GM18498 (cell line): ENCODE data around the gene PDLIM5.

Experiments used
- ATAC-seq: cut with Tn5 transposase; IDR thresholded peaks from one replicate; pipeline ENCODE4 v1.9.1; 2021; ENCODE audit warnings: mild to moderate bottlenecking, moderate library complexity; ENCODE audit not compliant: unreplicated experiment

PDLIM5 gene

DNA sequence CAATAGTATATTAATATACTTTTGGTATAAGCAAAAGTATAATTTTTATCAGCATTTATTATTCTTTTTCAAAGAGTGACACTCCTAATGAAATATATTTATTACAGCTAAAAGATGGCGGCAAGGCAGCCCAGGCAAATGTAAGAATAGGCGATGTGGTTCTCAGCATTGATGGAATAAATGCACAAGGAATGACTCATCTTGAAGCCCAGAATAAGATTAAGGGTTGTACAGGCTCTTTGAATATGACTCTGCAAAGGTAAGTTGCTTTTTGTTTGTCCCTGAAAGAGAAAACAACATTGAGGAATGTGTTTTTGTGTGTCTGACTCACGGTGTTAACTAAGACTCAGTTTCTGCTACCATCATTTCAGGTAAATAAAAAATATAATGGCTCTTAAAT, 71.9 kb downstream of the PDLIM5 start:
- no peak for ATAC-seq

DNA sequence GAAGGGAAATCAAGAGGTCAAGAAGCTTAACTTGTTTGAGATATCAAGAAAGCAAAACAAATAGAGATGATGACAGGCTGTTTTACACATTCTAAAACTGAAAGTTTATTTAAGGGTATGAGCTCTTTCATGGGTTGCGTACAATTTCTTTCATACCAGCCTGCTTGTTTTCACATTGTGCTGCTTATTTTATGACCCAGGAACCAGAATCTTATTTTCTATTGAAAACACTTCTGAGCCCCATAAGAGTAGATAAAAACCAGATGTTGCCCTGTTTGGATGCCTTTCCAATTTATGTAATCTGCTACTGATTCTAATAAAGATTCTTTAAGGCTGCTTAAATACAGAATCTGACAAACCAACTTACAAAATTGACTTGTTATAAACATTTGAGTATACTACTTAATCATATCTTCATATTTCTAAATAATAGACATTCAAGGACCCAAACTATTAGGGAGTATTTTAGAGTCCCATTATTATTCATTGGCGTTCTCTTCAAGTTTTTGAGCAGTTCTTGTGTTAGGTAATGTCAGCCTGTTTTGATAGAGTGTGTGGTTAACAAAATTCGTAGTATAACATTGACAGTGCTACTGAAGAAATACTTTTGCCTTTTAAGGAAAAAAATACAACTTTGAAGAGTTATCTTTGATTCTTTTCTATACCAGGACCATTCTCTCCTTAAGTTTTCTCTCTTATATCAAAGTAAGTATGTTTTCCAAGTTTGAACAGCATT, 74.4 kb downstream of the PDLIM5 start:
- ATAC-seq = peak; percentile 89

DNA sequence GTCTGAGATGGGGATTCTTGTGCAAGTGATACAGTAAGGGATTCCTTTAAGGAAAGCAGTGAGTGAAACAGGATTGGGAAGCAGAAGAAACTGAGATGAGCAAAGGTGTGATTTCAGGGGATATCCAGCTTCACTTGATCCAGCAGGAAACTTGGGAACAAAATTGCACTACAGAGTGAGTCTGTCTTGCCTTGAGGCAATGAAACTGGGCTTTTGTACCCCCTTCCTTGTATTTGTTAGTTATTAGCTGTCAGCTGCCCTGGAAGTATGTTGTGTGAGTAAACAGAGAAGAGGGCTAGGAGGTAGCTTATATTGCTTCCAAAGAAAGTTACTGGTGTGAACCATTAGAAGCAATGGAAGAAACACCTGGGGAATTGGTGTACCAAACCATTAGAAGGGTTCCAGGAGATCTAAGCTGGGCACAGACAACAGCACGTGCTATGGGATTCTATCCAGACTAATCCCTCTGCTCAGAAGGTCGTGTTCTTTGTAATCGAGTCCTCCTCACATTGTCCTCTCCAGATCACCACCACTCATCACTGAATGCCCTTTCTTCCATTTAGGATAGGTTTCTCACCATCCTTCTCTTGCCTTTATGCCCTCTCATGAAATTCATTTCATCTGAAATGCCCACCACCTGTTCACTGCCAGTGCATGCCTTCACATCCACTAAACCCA, 76.0 kb downstream of the PDLIM5 start:
- no peak for ATAC-seq

DNA sequence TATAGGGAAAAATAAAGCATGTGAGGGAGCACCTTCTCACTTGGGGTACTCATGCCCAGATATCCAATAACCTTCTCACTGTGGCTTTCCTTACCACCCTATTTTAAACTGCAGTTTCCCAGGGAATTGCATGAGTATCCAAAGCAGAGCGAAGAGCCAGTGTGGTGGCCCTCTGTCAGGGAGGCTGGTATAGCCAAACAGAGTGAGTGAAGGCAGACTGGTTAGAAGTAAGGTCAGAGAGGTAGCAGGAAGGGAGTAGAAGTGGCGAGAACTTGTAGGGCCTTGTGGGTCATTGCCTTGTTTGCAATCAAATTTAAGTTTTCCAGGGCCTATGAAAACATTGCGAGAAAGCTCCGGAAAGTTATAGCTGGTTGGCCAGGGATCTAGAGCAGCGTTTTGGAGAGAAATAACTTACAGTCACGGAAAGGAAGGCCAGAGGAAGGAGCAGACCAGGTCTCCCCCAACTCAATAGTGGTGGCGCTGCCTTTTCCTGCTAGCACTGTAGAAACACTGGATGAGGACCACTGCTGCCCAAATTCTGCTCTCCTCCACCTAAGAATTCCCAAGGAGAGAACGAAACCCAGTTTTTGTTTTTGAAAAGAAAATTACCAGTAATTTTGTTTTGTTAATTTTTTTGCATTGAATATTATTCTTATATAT, 77.2 kb downstream of the PDLIM5 start:
- ATAC-seq = no peak

DNA sequence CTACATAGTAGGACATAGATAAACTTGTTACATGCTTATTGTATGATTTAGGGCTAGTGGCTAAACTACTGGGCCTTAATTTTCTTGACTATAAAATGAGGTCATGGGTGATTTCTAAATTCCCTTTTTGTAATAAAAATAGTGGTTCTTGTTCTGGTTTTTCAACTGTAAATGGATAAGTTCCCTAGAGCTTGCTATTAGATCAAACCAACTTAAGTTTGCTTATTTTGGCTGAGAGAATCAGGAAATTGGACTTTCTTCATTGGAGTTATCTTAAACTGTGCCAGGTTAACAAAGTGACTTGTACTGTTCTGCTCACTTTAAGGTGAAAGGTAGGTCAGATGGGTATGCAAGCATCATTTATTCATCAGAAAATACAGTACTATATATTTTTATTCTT, 78.3 kb downstream of the PDLIM5 start:
- ATAC-seq = no peak

DNA sequence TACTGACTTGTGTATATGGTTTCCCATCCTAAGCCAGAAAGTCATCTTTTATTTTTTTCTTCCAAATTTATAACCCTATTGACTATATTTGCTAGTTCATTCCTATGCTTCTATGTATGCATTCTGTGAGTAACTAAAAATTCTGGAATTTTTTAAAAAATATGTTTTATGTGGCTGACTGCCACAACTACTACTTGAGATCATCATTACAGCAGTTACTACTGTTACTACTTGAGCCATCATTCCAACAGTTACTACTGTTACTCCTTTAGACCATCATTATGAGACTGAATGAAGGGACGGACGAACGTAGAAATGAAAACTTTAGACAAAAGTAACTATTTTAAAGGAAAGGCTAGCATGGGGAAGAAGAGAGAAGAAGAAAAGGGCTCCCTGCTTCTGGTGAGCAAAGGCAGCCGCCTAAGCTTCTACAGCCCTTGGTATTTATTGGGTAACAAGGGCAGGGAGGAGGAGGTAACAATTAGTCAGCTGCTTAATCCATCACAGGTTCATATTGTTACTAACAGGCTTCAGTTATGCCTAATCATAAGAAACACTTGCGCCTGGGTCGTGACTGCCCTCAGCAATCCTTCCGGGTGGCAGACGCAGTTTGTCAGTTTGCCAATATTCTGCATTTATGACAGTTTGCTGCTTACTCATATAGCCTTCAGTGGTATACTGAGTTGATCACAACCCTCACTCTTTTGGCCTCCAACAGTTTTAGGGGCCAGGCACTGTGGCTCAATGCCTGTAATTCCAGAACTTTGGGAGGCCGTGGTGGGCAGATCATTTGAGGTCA, 80.4 kb downstream of the PDLIM5 start:
- no peak for ATAC-seq

DNA sequence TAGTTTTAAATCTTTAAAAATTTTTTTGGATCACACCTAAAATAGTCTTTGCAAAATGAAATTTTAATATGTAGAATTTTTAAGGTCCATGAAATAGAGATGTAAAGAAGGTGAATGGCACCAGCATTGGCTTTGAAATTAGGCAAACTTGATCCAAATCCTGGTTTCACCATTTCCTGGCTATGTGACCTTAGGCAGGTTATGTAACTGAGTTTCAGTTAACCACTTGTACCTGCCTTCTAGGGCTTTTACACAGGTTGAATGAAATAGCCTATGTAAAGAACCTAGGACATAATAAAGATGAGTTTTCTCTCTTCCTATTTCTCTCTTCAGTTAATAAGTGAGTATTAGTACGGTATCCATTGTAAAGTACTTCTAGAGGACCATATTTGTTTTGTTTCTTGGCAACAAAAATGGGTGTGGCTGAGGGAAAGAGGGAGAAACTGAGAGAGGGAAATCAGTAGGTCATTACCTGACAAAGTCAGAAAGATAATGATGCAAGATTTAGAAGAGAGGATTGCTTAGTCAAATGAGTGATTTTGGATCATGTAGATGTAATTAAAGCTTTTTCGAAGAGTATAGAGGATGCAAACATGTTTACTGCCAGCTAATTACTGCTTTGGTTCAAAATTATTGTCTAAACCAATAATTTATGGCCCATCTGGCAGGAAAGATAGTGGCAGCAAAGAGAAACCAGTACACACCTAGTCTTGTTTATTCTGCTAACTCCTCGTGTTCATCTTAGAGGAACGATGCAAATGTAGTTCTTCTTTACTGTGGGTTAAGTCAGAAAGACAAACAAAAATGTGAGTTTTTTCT, 81.9 kb downstream of the PDLIM5 start:
- no peak for ATAC-seq

DNA sequence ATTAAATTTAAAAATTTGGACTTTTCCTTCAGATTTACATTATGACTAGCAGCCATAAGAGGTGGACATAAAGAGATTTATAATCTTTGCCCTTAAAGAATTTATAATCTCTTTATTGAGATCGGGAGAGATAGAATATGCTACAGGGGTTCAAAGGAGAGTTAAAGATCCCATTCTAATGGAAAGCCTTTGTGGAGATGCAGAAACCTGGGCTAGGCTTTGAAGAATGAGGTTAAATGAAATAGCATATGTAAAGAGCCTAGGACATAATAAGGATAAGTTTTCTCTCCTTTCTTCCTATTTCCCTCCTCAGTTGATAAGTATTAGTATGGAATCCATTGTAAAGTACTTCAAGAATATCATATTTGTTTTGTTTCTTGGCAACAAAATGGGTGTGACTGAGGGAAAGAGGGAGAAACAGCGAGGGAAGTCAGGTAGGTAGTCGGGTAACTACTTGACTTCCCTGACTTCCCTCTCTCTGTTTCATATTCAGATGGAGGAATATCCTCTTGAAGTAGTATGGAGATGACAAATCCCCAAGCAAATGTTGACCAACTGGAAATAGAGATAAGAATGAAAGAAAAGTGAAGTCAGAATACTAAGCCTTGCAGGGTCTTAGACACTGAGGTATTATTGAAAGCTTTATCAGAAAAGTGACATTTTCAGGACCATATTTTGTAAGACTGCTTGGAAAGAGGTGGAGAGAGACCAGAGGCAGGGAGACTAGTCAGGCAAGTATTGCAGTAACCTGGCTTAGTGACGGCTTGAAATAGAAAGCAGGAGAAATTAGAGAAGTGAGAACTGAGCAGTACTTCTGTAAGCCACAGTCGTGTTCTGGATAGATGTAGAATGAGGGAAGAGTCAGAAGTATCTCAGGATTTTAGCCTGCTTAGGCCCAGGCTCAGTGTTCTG, 82.9 kb downstream of the PDLIM5 start:
- peak; percentile 95 for ATAC-seq

DNA sequence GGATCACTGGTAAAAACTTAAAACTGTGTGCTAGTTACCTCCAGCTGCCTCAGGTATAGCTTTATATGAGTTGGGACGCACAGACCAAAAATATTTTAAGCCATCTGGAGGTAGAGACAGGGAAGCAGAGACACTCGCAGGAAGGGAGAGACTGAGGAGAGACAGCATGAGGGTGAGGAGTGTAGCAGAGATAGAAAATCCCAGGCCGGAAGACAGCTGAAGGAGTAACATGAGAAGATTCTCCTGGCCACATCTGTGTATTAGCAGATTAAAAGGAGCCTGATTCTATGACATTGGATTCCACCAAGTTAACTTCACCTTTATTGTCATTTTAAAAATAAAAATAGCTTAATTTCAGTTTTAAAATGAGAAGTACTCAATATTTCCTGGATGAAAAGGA, 84.3 kb downstream of the PDLIM5 start:
- ATAC-seq = no peak

DNA sequence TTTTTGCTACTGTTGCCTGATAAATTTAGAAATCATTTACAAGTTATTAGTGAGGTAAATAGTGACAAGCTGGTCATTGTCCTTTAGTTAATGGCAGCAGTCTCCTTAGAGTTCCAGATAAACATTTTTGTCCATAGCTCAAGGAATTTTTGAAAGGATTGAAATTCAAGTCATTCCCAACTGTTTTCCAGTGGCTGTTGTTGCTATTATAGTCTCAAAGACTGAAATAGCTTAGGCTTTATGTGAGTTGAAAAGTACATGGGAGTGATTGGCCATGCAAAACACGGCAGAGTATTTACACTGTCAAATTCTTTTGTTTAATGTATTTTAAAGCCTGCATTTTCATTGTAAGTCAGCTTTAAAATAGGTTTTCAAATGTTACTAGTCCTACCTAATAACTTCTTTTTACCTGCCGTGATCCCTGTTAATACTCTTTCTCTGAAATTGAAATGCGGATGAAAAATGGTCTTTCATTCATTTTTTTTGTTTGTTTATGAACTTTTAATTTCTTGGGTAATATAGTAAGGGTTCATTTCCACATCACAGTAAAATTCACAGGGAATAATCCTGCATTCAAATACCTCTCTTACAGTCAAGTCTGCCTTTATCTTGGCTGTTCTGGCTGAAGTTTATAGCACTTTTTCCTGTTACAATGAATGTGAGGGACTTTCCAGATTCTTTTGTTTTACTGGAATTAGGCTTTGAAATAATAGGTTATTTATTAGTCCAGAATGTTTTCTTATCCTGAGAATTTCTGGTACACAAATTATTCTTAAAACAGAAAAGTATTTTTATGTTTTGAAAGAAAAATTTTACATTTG, 85.1 kb downstream of the PDLIM5 start:
- no peak for ATAC-seq

DNA sequence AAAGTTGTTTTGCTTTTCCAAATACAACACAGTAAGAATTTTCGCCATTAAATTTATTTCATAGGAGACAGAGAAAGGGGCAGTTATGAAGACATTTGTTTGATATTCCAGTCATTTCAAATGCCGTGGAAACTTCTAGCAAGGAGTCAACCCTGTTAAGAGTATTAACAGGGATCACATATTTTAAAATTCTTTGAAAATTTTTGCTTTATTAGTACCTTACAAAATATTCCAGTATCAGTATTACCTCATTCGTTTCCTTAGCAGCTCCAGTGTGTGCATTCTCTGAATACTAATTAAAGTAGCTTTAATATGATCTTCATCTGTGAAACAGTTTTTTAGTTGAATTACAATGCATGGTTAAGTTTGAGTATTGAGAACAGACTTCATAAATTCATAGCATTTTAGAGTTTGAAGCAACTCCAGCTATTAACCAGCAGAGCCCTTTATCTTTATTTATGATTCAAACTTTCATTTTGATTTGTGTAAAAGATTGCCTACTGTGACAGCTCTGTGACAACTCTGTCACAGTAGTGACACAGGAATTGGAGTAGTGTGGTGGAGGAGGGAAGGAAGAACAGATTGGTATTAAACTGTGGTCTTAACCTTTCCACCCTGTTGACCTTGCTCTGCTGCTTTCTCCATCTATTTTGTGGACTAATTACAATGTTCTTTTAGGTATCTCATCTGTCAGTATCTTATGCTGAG, 86.3 kb downstream of the PDLIM5 start:
- no peak for ATAC-seq

DNA sequence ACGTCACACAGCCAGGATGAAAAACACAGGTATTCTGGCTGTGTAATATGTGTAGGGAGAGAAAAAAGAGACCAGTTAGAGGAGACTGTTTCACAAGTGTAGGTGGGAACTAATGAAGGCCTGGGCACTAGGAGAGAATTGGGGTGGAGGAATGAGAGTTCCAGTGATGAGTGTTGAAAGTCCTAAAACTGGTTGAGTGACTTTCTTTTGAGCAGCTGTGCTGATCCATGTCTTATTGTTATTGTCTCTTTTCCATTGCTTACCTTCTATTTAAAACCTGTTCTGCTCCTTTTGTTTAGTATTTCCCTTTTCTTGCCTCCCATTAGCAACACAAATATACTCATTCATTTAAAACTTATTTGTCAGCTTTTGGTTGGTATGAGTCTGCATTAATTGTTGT, 88.7 kb downstream of the PDLIM5 start:
- ATAC-seq = no peak

DNA sequence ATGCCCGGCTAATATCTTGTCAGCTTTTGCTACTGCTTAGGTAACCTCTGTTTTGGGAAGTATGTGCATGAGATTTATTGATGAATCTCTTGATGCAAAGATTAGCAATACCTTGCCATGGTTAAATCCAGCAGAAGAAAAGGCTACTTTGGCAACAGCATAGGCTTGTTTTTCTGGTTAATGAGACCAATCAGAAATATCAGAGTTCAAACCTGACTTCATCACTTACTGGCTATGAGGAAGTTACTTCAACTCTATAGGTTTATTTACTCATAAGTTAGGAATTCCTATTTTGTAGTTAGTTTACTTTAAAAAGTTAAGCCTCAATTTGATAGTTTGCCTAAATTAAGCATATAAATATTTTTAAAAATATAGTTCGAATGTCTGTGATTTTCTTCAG, 93.1 kb downstream of the PDLIM5 start:
- ATAC-seq = no peak

DNA sequence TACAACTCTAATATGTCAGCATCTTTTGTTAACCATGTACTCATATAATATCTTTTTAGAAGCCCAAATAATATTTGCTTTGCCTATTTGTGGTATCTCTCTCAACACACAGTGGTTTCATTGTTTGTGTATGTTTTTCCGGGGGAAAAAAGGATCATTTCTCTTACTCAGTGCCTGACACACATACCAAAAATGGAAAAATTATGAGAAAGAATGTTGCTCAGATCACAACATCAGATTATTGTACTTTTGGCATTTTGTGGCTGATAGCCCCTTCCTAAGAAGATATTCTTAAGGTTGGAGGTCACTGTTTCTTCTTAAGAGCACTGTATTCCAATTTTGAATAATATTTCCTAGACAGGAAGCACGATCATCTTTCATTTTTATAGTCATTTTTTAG, 93.6 kb downstream of the PDLIM5 start:
- no peak for ATAC-seq

DNA sequence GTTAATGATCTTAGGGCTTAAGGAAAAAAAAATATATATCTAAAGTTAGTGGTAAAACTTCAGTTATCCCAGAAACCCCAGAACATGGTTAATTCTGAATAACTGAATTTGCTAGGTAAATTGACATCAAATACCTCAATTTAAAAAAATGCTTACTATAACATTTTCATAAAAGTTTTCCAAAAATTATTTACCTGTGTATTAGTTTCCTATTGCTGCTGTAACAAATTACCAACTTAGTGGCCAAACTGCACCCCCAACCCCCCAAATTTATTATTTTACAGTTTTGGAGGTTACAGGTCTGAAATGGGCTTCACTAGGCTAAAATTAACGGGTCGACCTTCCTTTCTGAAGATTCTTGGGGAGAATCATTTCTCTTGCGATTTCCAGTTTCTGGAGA, 95.2 kb downstream of the PDLIM5 start:
- ATAC-seq = no peak

DNA sequence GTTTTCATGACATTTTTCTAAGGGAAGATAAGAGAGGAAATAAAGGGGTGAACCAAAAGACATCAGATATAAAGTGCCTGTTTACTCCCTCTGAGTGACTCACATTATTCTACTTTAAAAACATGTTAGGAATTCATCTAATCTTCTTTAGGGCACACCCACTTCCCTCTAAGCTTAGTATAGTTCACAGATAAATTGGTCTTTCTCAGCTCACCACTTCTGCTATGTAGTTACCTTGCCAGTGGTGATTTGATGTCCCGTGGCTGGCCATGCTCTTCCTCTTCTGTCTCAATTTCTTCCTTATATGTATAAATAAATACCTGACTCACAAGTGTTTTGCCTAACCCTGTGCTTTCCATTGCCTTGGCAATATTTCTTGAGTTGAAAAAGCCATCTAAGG, 96.8 kb downstream of the PDLIM5 start:
- no peak for ATAC-seq

DNA sequence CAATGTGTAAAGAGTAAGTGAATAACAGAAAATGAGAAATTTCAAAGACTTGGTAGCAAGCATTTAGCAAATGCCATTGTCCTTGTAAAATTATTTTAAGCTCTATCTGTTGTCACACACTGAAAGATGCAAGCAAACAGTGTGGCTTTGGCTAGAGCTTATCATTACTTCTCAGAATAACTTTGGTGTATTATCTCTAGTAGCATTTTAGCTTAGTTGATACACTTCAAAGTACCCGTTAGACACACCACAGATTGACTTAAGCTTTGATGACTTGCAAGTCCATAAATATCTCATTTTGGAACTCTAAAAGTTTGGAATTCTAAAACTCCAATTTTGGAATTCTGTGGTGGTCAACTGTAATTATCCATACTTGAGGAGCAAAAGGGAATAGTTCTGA, 98.6 kb downstream of the PDLIM5 start:
- no peak for ATAC-seq

DNA sequence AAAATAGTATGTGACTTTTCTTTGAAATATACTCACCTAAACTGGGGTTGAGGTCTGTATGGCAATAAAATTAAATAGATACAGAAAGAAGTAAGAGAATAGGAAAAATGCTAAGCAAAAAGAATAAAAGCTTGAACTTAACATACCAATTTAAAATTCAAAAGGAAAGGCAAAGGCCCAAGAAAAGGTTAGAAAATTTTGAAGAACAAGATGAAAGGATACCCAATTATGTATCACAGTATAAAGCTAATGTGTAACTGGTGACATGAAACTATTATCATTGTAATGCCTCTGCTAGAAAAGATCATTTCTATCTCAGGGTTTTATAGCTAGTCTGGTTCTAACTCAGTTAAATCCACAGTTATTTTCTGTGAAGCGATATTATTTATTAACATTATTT, 99.1 kb downstream of the PDLIM5 start:
- ATAC-seq = no peak
